GM12878 (cell line): Measurements from ENCODE around the gene PLXNA4.

Source experiments
- EP300 ChIP-seq, 2 experiments: fragments of 150-350 bp in 1 of 2; IDR thresholded peaks; 2 replicates each; pipeline ENCODE4 v1.6.1; 2011 to 2012; ENCODE audit warnings: low read depth in 2 of 2, low read length in 2 of 2, borderline replicate concordance in 1 of 2, improper control_type of control experiment in 1 of 2, inconsistent platforms in 1 of 2; ENCODE audit not compliant: control insufficient read depth in 1 of 2
- HDGF ChIP-seq: fragments of 450-650 bp; IDR thresholded peaks from 2 replicates; pipeline ENCODE4 v1.6.1; 2016; ENCODE audit warnings: antibody characterized with exemption
- POLR2AphosphoS5 ChIP-seq: IDR thresholded peaks from 2 replicates; pipeline ENCODE4 v1.6.1; 2011; ENCODE audit warnings: mild to moderate bottlenecking, low read length, inconsistent platforms
- TAF1 ChIP-seq: IDR thresholded peaks from 2 replicates; pipeline ENCODE4 v1.6.1; 2011; ENCODE audit warnings: mild to moderate bottlenecking, low read depth, low read length, borderline replicate concordance
- YY1 ChIP-seq: IDR thresholded peaks from 2 replicates; pipeline ENCODE4 v1.6.1; 2011; ENCODE audit warnings: low read depth, mild to moderate bottlenecking, low read length
- TF ChIP-seq, protein P1 (sequence below), 3 experiments: IDR thresholded peaks in 2 of 3; conservative IDR thresholded peaks in 1 of 3; 2 replicates each; pipeline ENCODE4 v1.5.1; 2011; ENCODE audit warnings: low read depth in 3 of 3, low read length in 3 of 3, mild to moderate bottlenecking in 3 of 3, control low read depth in 2 of 3, moderate library complexity in 2 of 3, inconsistent platforms in 1 of 3, mixed read lengths in 1 of 3; ENCODE audit not compliant: control insufficient read depth in 2 of 3, insufficient read depth in 1 of 3; ENCODE audit errors: extremely low read depth in 1 of 3
- TF ChIP-seq, protein P2 (sequence below): fragments of 450-650 bp; IDR thresholded peaks from 2 replicates; pipeline ENCODE4 v1.6.1; 2017; ENCODE audit warnings: mild to moderate bottlenecking
- TF ChIP-seq, protein P3 (sequence below): IDR thresholded peaks from 2 replicates; pipeline ENCODE4 v1.6.1; 2012; ENCODE audit warnings: mild to moderate bottlenecking, low read depth, low read length

DNA sequence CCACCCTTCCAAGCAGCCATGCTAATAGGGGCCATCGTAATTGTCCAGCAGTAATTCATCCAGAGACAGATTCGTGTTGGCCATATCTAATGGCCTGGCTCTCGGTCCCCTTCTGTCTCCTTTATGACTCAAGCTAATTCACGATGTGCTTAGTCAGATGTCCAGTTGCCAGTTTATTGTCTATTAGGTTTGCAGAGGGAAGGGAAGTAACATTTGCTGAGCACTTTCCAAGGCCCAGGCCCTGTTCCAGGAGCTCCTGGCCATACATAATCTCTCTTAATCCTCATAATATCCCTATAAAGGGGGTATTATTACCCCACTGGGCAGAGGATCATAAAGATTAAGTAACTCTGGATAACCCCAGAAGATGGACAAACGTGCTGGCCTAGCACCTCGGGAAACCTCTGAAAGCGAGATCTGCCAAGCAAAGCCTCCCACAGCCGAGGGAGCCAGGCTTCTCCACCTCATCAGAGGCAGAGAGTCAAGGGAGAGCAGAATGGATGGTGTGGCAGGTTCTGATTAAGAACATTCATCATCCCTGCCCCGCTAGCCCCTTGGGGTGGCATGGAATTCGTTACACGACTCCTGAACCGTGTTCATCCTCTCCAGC, 153.7 kb downstream of the PLXNA4 start:
- TF ChIP-seq HDGF (no peak), POLR2AphosphoS5 (no peak), YY1 (no peak), EP300 (IDR thresholded peaks at IDR 0.05; ENCODE audit: borderline replicate concordance in 1 of 2, control insufficient read depth in 1 of 2, low read depth in 2 of 2, low read length in 2 of 2) (no peak), TAF1 (no peak)
- TF ChIP-seq, protein P1, sequence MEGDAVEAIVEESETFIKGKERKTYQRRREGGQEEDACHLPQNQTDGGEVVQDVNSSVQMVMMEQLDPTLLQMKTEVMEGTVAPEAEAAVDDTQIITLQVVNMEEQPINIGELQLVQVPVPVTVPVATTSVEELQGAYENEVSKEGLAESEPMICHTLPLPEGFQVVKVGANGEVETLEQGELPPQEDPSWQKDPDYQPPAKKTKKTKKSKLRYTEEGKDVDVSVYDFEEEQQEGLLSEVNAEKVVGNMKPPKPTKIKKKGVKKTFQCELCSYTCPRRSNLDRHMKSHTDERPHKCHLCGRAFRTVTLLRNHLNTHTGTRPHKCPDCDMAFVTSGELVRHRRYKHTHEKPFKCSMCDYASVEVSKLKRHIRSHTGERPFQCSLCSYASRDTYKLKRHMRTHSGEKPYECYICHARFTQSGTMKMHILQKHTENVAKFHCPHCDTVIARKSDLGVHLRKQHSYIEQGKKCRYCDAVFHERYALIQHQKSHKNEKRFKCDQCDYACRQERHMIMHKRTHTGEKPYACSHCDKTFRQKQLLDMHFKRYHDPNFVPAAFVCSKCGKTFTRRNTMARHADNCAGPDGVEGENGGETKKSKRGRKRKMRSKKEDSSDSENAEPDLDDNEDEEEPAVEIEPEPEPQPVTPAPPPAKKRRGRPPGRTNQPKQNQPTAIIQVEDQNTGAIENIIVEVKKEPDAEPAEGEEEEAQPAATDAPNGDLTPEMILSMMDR (IDR thresholded peaks at IDR 0.05 in 2 of 3, conservative IDR thresholded peaks at IDR 0.05 in 1 of 3; ENCODE audit: control insufficient read depth in 2 of 3, extremely low read depth in 1 of 3, insufficient read depth in 1 of 3, low read depth in 3 of 3, low read length in 3 of 3), result no peak
- TF ChIP-seq, protein P2, sequence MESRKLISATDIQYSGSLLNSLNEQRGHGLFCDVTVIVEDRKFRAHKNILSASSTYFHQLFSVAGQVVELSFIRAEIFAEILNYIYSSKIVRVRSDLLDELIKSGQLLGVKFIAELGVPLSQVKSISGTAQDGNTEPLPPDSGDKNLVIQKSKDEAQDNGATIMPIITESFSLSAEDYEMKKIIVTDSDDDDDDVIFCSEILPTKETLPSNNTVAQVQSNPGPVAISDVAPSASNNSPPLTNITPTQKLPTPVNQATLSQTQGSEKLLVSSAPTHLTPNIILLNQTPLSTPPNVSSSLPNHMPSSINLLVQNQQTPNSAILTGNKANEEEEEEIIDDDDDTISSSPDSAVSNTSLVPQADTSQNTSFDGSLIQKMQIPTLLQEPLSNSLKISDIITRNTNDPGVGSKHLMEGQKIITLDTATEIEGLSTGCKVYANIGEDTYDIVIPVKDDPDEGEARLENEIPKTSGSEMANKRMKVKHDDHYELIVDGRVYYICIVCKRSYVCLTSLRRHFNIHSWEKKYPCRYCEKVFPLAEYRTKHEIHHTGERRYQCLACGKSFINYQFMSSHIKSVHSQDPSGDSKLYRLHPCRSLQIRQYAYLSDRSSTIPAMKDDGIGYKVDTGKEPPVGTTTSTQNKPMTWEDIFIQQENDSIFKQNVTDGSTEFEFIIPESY, result no peak
- TF ChIP-seq, protein P3, sequence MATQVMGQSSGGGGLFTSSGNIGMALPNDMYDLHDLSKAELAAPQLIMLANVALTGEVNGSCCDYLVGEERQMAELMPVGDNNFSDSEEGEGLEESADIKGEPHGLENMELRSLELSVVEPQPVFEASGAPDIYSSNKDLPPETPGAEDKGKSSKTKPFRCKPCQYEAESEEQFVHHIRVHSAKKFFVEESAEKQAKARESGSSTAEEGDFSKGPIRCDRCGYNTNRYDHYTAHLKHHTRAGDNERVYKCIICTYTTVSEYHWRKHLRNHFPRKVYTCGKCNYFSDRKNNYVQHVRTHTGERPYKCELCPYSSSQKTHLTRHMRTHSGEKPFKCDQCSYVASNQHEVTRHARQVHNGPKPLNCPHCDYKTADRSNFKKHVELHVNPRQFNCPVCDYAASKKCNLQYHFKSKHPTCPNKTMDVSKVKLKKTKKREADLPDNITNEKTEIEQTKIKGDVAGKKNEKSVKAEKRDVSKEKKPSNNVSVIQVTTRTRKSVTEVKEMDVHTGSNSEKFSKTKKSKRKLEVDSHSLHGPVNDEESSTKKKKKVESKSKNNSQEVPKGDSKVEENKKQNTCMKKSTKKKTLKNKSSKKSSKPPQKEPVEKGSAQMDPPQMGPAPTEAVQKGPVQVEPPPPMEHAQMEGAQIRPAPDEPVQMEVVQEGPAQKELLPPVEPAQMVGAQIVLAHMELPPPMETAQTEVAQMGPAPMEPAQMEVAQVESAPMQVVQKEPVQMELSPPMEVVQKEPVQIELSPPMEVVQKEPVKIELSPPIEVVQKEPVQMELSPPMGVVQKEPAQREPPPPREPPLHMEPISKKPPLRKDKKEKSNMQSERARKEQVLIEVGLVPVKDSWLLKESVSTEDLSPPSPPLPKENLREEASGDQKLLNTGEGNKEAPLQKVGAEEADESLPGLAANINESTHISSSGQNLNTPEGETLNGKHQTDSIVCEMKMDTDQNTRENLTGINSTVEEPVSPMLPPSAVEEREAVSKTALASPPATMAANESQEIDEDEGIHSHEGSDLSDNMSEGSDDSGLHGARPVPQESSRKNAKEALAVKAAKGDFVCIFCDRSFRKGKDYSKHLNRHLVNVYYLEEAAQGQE, result no peak
